Measurements from ENCODE around the gene CUL4B. TPM values are rescaled to one million over a fixed set of nuclear protein-coding genes. Genes with fewer than 3 reads are reported as not detected.

CUL4B gene
- total RNA-seq, 4 donors from 2014 or later: 42.2 to 60.2 (median 52.3) TPM

GRCh38 chrX:120570011-120570600, 9.3 kb upstream of the CUL4B start:
- no peak overlapping the region for H3K4me3 ChIP-seq
- no peak overlapping the region for H3K27ac ChIP-seq
- no peaks in the 10 kb centered on the region for H3K36me3 ChIP-seq
- TF ChIP-seq CTCF (IDR thresholded peaks at IDR 0.05) (no peak), POLR2A (IDR thresholded peaks at IDR 0.05) (no peak), EP300 (IDR thresholded peaks at IDR 0.05) (no peak), POLR2AphosphoS5 (IDR thresholded peaks at IDR 0.05) (no peak)
- H3K4me1 ChIP-seq: no peaks in the 10 kb centered on the region
- no peaks in the 10 kb centered on the region for H3K9me3 ChIP-seq
- ATAC-seq: no peak
- 66 to 100% methylated on average over 3 of the region's 3 CpGs for WGBS, 2 donors (ENCODE audit: low coverage in 1 of 2)
- no peaks in the 10 kb centered on the region for H3K27me3 ChIP-seq

- no peaks in the 10 kb centered on the region for H3K4me1 ChIP-seq
- no peaks in the 10 kb centered on the region for H3K27me3 ChIP-seq
- H3K36me3 ChIP-seq: no peaks in the 10 kb centered on the region
- no peak overlapping the region for H3K27ac ChIP-seq
- no peak overlapping the region for H3K4me3 ChIP-seq
- ATAC-seq: no peak
- TF ChIP-seq POLR2A (IDR thresholded peaks at IDR 0.05) (no peak), CTCF (IDR thresholded peaks at IDR 0.05) (no peak), EP300 (IDR thresholded peaks at IDR 0.05) (no peak), POLR2AphosphoS5 (IDR thresholded peaks at IDR 0.05) (no peak)
- 67 to 79% methylated on average over 2 to 3 of the region's 3 CpGs for WGBS, 2 donors (ENCODE audit: low coverage in 1 of 2)
- no peaks in the 10 kb centered on the region for H3K9me3 ChIP-seq
Measured at GRCh38 chrX:120568609-120569008, 7.8 kb upstream of the CUL4B start.

GRCh38 chrX:120568035-120568434, 7.3 kb upstream of the CUL4B start:
- Histone ChIP-seq H3K4me3 (no peak overlapping the region), H3K27ac (no peak overlapping the region), H3K4me1 (peaks cover 0 to 1% (median 0%) of the 10 kb centered on the region in 3 donors), H3K9me3 (no peaks in the 10 kb centered on the region), H3K36me3 (no peaks in the 10 kb centered on the region), H3K27me3 (no peaks in the 10 kb centered on the region)
- TF ChIP-seq EP300 (IDR thresholded peaks at IDR 0.05) (no peak), POLR2AphosphoS5 (IDR thresholded peaks at IDR 0.05) (no peak), POLR2A (IDR thresholded peaks at IDR 0.05) (no peak)
- ATAC-seq: no peak

GRCh38 chrX:120566817-120567216, 6.1 kb upstream of the CUL4B start:
- ATAC-seq: no peak
- no peaks in the 10 kb centered on the region for H3K9me3 ChIP-seq
- H3K27ac ChIP-seq: no peak overlapping the region

GRCh38 chrX:120564925-120565324, 4.2 kb upstream of the CUL4B start:
- ATAC-seq: no peak
- no peaks in the 10 kb centered on the region for H3K36me3 ChIP-seq
- no CpG with 5 or more reads among the region's 1 CpG for WGBS, 2 donors (ENCODE audit: low coverage in 1 of 2)
- no peak overlapping the region for H3K27ac ChIP-seq
- TF ChIP-seq POLR2A (IDR thresholded peaks at IDR 0.05) (no peak), POLR2AphosphoS5 (IDR thresholded peaks at IDR 0.05) (no peak), EP300 (IDR thresholded peaks at IDR 0.05) (no peak), CTCF (IDR thresholded peaks at IDR 0.05) (no peak)
- H3K9me3 ChIP-seq: no peaks in the 10 kb centered on the region
- H3K4me3 ChIP-seq: no peak overlapping the region
- no peaks in the 10 kb centered on the region for H3K27me3 ChIP-seq
- H3K4me1 ChIP-seq: peaks cover 0 to 14% (median 0%) of the 10 kb centered on the region in 3 donors

More at GRCh38 chrX:120566817-120567216, 6.1 kb upstream of the CUL4B start:
- TF ChIP-seq CTCF (IDR thresholded peaks at IDR 0.05) (no peak), EP300 (IDR thresholded peaks at IDR 0.05) (no peak), POLR2AphosphoS5 (IDR thresholded peaks at IDR 0.05) (no peak), POLR2A (IDR thresholded peaks at IDR 0.05) (no peak)
- Histone ChIP-seq H3K4me3 (no peak overlapping the region), H3K27me3 (no peaks in the 10 kb centered on the region), H3K4me1 (peaks cover 0 to 14% (median 0%) of the 10 kb centered on the region in 3 donors), H3K36me3 (no peaks in the 10 kb centered on the region)
- 83 to 88% methylated on average over 1 of the region's 3 CpGs for WGBS, 2 donors (ENCODE audit: low coverage in 1 of 2)
